GM19238 (cell line): ENCODE results near the gene PCDHA9.
"Not testable (repeated sequence)": the region's sequence is repeated elsewhere in the genome, so short reads cannot be mapped to it uniquely, and the experiment has no call there.

Experiments used
- DNase-seq: peaks from one replicate; pipeline ENCODE4 v3.0.0; 2011; ENCODE audit warnings: low spot score; ENCODE audit not compliant: insufficient read length

PCDHA9 gene

DNA sequence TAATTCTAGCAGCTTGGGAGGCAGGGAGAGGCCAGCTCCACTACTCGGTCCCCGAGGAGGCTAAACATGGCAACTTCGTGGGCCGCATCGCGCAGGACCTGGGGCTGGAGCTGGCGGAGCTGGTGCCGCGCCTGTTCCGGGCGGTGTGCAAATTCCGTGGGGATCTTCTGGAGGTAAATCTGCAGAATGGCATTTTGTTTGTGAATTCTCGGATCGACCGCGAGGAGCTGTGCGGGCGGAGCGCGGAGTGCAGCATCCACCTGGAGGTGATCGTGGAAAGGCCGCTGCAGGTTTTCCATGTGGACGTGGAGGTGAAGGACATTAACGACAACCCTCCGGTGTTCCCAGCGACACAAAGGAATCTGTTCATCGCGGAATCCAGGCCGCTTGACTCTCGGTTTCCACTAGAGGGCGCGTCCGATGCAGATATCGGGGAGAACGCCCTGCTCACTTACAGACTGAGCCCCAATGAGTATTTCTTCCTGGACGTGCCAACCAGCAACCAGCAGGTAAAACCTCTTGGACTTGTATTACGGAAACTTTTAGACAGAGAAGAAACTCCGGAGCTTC, 13.7 kb upstream of the PCDHA9 start:
- not testable (repeated sequence) for DNase-seq

DNA sequence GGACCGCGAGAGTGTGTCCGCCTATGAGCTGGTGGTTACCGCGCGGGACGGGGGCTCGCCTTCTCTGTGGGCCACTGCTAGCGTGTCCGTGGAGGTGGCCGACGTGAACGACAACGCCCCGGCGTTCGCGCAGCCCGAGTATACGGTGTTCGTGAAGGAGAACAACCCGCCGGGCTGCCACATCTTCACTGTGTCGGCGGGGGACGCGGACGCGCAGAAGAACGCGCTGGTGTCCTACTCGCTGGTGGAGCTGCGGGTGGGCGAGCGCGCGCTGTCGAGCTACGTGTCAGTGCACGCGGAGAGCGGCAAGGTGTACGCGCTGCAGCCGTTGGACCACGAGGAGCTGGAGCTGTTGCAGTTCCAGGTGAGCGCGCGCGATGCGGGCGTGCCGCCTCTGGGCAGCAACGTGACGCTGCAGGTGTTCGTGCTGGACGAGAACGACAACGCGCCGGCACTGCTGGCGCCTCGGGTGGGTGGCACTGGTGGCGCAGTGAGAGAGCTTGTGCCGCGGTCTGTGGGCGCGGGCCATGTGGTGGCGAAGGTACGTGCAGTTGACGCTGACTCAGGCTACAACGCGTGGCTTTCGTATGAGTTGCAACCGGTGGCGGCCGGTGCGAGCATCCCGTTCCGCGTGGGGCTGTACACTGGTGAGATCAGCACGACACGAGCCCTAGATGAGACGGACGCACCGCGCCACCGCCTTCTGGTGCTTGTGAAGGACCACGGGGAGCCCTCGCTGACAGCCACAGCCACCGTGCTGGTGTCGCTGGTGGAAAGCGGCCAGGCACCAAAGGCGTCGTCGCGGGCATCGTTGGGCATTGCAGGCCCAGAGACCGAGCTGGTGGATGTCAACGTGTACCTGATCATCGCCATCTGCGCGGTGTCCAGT, 12.3 kb upstream of the PCDHA9 start:
- no peak for DNase-seq

DNA sequence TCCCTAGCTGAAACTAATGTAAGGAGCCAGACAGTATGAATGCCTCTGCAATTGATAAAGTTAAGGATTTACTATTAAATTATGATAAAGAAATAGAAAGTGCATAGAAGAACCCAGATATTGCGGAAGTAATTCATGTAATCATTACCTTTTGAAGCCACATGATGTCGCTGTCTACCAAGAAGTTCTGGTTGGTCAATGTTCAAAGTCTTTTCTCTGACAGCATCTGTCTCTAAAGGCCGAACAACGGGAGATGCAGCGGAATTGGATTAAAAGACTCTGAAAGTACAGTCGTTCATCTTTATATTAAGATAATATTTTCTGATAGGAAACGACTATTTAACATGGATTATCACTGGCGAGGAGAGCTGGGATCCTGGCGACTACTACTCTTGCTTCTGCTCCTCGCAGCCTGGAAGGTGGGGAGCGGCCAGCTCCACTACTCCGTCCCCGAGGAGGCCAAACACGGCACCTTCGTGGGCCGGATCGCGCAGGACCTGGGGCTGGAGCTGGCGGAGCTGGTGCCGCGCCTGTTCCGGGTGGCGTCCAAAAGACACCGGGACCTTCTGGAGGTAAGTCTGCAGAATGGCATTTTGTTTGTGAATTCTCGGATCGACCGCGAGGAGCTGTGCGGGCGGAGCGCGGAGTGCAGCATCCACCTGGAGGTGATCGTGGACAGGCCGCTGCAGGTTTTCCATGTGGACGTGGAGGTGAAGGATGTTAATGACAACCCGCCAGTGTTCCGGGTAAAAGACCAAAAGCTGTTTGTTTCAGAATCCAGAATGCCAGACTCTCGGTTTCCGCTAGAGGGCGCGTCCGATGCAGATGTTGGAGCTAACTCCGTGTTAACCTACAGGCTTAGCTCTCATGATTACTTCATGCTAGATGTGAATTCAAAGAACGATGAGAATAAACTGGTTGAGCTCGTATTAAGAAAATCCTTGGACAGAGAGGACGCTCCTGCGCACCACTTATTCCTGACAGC, 6.9 kb upstream of the PCDHA9 start, which contains the start of gene PCDHA8:
TSS of gene PCDHA8 (plus strand) at position 210 of the 985 bp plus-strand sequence. CDS start at position 345, 135 bp downstream.
- DNase-seq: no peak

DNA sequence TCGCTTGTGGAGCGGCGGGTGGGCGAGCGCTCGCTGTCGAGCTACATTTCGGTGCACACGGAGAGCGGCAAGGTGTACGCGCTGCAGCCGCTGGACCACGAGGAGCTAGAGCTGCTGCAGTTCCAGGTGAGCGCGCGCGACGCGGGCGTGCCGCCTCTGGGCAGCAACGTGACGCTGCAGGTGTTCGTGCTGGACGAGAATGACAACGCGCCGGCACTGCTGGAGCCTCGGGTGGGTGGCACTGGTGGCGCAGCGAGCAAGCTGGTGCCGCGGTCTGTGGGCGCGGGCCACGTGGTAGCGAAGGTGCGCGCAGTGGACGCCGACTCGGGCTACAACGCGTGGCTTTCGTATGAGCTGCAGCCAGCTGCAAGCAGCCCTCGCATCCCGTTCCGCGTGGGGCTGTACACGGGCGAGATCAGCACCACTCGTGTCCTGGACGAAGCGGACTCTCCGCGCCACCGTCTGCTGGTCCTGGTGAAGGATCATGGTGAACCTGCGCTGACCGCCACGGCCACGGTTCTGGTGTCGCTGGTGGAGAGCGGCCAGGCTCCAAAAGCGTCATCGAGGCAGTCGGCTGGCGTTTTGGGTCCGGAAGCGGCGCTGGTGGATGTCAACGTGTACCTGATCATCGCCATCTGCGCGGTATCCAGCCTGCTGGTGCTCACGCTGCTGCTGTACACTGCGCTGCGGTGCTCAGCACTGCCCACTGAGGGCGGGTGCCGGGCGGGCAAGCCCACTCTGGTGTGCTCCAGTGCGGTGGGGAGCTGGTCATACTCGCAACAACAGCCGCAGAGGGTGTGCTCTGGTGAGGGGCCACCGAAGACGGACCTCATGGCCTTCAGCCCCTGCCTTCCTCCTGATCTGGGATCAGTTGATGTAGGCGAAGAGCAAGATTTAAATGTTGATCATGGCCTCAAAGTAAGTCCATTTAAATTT, 5.1 kb upstream of the PCDHA9 start:
- DNase-seq: no peak

DNA sequence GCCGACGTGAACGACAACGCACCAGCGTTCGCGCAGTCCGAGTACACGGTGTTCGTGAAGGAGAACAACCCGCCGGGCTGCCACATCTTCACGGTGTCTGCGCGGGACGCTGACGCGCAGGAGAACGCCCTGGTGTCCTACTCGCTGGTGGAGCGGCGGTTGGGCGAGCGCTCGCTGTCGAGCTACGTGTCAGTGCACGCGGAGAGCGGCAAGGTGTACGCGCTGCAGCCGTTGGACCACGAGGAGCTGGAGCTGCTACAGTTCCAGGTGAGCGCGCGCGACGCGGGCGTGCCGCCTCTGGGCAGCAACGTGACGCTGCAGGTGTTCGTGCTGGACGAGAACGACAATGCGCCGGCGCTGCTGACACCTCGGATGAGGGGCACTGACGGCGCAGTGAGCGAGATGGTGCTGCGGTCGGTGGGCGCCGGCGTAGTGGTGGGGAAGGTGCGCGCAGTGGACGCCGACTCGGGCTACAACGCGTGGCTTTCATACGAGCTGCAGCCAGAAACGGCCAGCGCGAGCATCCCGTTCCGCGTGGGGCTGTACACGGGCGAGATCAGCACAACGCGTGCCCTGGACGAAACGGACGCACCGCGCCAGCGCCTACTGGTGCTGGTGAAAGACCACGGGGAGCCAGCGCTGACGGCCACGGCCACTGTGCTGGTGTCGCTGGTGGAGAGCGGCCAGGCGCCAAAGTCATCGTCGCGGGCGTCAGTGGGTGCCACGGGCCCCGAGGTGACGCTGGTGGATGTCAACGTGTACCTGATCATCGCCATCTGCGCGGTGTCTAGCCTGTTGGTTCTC, 1.9 kb downstream of the PCDHA9 start:
- not testable (repeated sequence) for DNase-seq

DNA sequence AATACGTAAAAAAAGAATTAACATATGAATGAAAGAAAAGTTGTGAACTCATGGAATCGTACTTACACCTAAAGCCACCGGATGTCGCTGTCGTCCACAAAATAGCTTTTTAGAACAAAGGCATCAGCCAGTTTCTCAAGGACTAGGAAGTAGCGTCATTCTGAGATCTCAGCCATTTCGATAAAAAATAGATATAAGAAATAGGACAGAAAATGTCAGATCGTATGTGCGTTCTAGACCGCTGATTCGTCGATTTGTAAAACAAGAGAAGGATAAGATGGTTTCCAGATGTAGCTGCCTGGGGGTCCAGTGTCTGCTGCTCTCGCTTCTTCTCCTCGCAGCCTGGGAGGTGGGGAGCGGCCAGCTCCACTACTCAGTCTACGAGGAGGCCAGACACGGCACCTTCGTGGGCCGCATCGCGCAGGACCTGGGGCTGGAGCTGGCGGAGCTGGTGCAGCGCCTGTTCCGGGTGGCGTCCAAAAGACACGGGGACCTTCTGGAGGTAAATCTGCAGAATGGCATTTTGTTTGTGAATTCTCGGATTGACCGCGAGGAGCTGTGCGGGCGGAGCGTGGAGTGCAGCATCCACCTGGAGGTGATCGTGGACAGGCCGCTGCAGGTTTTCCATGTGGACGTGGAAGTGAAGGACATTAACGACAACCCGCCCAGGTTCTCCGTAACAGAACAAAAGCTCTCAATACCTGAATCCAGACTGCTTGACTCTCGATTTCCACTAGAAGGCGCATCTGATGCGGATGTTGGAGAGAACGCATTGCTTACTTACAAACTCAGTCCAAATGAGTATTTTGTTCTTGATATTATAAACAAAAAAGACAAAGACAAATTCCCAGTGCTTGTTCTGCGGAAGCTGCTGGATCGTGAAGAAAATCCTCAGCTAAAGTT, 7.8 kb downstream of the PCDHA9 start, which contains the start of gene PCDHA10:
TSS of gene PCDHA10 (plus strand) at position 126 of the 903 bp plus-strand sequence. CDS start at position 278, 152 bp downstream.
- no peak for DNase-seq

DNA sequence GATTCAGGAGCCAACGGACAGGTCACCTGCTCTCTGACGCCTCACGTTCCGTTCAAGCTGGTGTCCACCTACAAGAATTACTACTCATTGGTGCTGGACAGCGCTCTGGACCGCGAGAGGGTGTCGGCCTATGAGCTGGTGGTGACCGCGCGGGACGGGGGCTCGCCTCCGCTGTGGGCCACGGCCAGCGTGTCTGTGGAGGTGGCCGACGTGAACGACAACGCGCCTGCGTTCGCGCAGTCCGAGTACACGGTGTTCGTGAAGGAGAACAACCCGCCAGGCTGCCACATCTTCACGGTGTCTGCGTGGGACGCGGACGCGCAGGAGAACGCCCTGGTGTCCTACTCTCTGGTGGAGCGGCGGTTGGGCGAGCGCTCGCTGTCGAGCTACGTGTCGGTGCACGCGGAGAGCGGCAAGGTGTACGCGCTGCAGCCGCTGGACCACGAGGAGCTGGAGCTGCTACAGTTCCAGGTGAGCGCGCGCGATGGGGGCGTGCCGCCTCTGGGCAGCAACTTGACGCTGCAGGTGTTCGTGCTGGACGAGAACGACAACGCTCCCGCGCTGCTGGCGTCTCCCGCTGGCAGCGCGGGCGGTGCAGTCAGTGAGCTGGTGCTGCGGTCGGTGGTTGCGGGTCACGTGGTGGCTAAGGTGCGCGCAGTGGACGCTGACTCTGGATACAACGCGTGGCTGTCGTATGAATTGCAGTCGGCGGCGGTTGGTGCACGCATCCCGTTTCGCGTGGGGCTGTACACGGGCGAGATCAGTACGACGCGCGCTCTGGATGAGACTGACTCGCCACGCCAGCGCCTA, 9.2 kb downstream of the PCDHA9 start:
- no peak for DNase-seq

DNA sequence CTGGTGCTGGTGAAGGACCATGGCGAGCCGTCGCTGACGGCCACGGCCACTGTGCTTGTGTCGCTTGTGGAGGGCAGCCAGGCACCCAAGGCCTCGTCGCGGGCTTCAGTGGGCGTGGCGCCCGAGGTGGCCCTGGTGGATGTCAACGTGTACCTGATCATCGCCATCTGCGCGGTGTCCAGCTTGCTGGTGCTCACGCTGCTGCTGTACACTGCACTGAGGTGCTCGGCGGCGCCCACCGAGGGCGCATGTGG, 9.7 kb downstream of the PCDHA9 start:
- DNase-seq: no peak

DNA sequence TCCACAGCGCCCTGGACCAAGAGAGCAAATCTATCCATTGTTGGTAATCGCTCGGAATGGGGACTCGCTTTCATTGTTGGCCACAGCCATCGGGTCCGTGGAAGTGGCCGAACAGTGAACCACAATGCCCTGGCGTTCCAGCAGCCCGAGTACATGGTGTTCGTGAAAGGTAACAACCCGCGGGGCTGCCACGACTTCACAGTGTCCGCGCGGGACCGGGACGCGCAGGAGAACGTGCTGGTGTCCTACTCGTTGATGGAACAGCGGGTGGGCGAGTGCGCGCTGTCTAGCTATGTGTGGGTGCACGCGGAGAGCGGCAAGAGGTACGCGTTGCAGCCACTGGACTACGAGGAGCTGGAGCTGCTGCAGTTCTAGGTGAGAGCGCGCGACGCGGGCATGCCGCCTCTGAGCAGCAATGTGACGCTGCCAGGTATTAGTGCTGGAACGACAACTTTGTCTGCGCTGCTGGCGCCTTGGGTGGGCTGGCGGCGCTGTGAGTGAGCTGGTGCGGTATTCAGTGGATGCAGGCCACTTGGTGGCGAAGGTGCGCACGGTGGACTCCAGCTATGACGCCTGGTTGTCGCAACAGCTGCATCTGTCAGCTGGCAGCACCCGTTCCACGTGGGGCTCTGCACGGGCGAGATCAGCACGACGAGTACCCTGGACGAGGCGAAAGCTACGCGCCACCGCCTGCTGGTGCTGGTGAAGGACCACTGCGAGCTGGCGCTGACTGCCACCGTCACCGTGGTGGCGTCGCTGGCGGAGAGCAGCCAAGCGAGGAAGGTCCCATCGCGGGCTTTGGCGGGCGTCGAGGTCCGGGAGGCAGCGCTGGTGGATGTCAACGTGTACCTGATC, 14.5 kb downstream of the PCDHA9 start:
- no peak for DNase-seq

DNA sequence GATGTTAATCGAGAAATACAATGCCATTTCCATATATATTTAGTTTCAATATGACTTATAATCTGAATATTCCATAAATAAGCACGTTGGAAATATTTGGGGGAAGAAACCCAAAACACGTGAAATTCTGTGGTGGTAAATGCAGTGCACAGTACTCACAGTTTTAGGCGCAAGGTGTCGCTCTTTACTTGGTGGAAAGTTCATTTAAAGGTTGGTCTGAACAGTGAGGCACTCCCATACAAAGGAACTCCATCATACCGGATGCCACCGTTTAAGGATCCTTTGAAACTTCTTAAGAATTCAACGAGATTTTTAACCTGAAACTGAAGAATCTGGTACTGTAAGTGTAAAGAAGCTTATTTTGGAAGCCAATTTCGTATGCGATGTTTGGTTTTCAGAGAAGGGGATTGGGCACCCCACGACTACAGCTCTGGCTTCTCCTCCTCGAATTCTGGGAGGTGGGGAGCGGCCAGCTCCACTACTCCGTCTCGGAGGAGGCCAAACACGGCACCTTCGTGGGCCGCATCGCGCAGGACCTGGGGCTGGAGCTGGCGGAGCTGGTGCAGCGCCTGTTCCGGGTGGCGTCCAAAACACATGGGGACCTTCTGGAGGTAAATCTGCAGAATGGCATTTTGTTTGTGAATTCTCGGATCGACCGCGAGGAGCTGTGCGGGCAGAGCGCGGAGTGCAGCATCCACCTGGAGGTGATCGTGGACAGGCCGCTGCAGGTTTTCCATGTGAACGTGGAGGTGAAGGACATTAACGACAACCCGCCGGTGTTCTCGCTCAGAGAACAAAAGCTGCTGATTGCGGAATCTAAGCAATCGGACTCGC, 20.8 kb downstream of the PCDHA9 start, which contains the start of gene PCDHA11:
TSS of gene PCDHA11 (plus strand) at position 237 of the 834 bp plus-strand sequence. CDS start at position 384, 147 bp downstream.
- DNase-seq: no peak

DNA sequence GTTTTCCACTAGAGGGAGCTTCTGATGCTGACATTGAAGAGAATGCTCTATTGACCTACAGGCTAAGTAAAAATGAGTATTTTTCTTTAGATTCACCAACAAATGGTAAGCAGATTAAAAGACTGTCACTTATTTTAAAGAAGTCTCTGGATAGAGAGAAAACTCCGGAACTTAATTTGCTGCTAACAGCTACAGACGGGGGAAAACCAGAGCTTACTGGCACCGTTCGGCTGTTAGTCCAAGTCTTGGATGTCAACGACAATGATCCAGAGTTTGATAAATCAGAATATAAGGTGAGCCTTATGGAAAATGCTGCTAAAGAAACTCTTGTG, 21.3 kb downstream of the PCDHA9 start:
- no peak for DNase-seq

DNA sequence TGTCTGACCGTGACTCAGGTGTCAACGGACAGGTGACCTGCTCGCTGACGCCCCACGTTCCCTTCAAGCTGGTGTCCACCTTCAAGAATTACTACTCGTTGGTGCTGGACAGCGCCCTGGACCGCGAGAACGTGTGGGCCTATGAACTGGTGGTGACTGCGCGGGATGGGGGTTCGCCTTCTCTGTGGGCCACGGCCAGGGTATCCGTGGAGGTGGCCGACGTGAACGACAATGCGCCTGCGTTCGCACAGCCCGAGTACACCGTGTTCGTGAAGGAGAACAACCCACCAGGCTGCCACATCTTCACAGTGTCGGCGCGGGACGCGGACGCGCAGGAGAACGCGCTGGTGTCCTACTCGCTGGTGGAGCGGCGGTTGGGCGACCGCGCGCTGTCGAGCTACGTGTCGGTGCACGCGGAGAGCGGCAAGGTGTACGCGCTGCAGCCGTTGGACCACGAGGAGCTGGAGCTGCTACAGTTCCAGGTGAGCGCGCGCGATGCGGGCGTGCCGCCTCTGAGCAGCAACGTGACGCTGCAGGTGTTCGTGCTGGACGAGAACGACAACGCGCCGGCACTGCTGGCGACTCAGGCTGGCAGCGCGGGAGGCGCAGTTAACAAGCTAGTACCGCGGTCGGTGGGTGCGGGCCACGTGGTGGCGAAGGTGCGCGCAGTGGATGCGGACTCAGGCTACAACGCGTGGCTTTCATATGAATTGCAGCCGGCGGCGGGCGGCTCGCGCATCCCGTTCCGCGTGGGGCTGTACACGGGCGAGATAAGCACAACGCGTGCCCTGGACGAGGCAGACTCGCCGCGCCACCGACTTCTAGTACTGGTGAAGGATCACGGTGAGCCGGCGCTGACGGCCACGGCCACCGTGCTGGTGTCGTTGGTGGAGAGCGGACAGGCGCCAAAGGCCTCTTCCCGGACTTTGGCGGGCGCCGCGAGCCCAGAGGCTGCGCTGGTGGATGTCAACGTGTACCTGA, 22.3 kb downstream of the PCDHA9 start:
- no peak for DNase-seq

DNA sequence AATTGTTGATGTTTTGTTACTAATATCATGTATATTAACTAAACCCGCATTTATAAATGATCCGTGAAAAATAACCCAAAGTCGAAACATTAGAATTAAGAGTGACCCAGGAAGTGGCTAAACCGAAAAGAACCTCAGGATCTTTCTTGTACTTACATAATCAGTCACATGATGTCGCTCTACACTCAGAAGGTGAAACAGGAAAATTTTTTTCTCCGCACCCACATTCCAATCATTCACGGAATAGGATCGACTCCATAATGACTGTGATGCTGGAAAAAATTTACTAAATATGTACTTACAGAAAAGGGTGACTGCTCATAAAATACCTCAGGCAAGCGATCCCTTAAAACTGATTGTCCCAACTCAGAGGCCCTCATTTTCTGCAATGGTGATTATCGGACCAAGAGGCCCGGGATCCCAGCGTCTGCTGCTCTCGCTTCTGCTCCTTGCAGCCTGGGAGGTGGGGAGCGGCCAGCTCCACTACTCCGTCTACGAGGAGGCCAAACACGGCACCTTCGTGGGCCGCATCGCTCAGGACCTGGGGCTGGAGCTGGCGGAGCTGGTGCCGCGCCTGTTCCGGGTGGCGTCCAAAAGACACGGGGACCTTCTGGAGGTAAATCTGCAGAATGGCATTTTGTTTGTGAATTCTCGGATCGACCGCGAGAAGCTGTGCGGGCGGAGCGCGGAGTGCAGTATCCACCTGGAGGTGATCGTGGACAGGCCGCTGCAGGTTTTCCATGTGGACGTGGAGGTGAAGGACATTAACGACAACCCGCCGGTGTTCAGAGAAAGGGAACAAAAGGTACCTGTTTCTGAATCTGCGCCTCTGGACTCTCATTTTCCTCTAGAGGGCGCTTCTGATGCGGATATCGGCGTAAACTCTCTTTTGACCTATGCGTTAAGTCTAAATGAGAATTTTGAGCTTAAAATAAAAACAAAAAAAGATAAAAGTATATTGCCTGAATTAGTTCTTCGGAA, 27.2 kb downstream of the PCDHA9 start, which contains the start of gene PCDHA12:
TSS of gene PCDHA12 (plus strand) at position 224 of the 981 bp plus-strand sequence. CDS start at position 389, 165 bp downstream.
- DNase-seq: no peak
